Neuronal stem cell (in vitro differentiated cells): ENCODE results near the gene RAD51B.

Experiments
- DNase-seq: peaks from one replicate; pipeline ENCODE4 v3.0.0-alpha.2; 2013; ENCODE audit warnings: low spot score
- H2AFZ ChIP-seq: one replicate; pipeline ENCODE4 v1.6.1; 2013; ENCODE audit warnings: mild to moderate bottlenecking, low read length, inconsistent platforms
- H2AK5ac ChIP-seq: 2 replicates; pipeline ENCODE4 v1.6.1; 2013; ENCODE audit warnings: low read depth, mild to moderate bottlenecking, inconsistent platforms, low read length, moderate library complexity, mixed read lengths
- H2BK120ac ChIP-seq: 2 replicates; pipeline ENCODE4 v1.6.1; 2013; ENCODE audit warnings: low read depth, mild to moderate bottlenecking, inconsistent platforms, low read length, moderate library complexity, mixed read lengths
- H2BK12ac ChIP-seq: one replicate; pipeline ENCODE4 v1.6.1; 2013; ENCODE audit warnings: low read length, inconsistent platforms
- H2BK15ac ChIP-seq: 2 replicates; pipeline ENCODE4 v1.6.1; 2013; ENCODE audit warnings: mild to moderate bottlenecking, low read length, inconsistent platforms, mixed read lengths
- H2BK5ac ChIP-seq: one replicate; pipeline ENCODE4 v1.6.1; 2013; ENCODE audit warnings: inconsistent platforms, mild to moderate bottlenecking, low read length, moderate library complexity
- H3K14ac ChIP-seq: one replicate; pipeline ENCODE4 v1.6.1; 2013; ENCODE audit warnings: low read length, inconsistent platforms
- H3K18ac ChIP-seq: 2 replicates; pipeline ENCODE4 v1.6.1; 2013; ENCODE audit warnings: low read length, inconsistent platforms
- H3K23ac ChIP-seq: 2 replicates; pipeline ENCODE4 v1.6.1; 2013; ENCODE audit warnings: low read depth, mild to moderate bottlenecking, mixed read lengths, low read length, inconsistent platforms; ENCODE audit not compliant: poor library complexity
- H3K27ac ChIP-seq: replicated peaks from 3 replicates; pipeline ENCODE4 v1.5.1; 2013; ENCODE audit warnings: low read length, inconsistent platforms
- H3K27me3 ChIP-seq, 3 experiments: 2 replicates each; pipeline ENCODE4 v1.6.1; 2013; ENCODE audit warnings: low read length in 3 of 3, mild to moderate bottlenecking in 2 of 3, inconsistent platforms in 1 of 3, low read depth in 1 of 3, mixed read lengths in 1 of 3, moderate library complexity in 1 of 3; ENCODE audit not compliant: control insufficient read depth in 3 of 3, insufficient read depth in 3 of 3
- H3K36me3 ChIP-seq, 2 donors: replicated peaks in 1 of 2; 2 replicates each; pipeline ENCODE4 v1.6.1; 2013; ENCODE audit warnings: low read length in 2 of 2; ENCODE audit not compliant: control insufficient read depth in 2 of 2, insufficient read depth in 2 of 2
- H3K4ac ChIP-seq: 2 replicates; pipeline ENCODE4 v1.6.1; 2013; ENCODE audit warnings: inconsistent platforms, mild to moderate bottlenecking, low read length, moderate library complexity
- H3K4me1 ChIP-seq, 2 donors: 1 replicate in 1 of 2; 2 replicates in 1 of 2; pipeline ENCODE4 v1.6.1; 2013; ENCODE audit warnings: low read length in 2 of 2, low read depth in 1 of 2; ENCODE audit not compliant: control insufficient read depth in 2 of 2, insufficient read depth in 1 of 2
- H3K4me2 ChIP-seq: one replicate; pipeline ENCODE4 v1.6.1; 2013; ENCODE audit warnings: mild to moderate bottlenecking, low read length, inconsistent platforms; ENCODE audit not compliant: insufficient read depth, poor library complexity, severe bottlenecking
- H3K4me3 ChIP-seq, 2 donors: 2 replicates each; pipeline ENCODE4 v1.5.1; 2013; ENCODE audit warnings: low read length in 2 of 2, mild to moderate bottlenecking in 2 of 2, inconsistent platforms in 1 of 2, moderate library complexity in 1 of 2
- H3K79me1 ChIP-seq: one replicate; pipeline ENCODE4 v1.6.1; 2013; ENCODE audit warnings: low read depth, mild to moderate bottlenecking, inconsistent platforms, low read length, moderate library complexity
- H3K9ac ChIP-seq: one replicate; pipeline ENCODE4 v1.6.1; 2013; ENCODE audit warnings: mild to moderate bottlenecking, low read depth, low read length, inconsistent platforms; ENCODE audit not compliant: poor library complexity
- H3K9me3 ChIP-seq, 2 donors: replicated peaks in 1 of 2; 2 replicates each; pipeline versions ENCODE3 to v1.6.1; 2013; ENCODE audit warnings: low read length in 2 of 2, mild to moderate bottlenecking in 2 of 2, inconsistent platforms in 1 of 2, low read depth in 1 of 2, mixed read lengths in 1 of 2, moderate library complexity in 1 of 2; ENCODE audit not compliant: control insufficient read depth in 2 of 2, insufficient read depth in 1 of 2
- H4K8ac ChIP-seq: one replicate; pipeline ENCODE4 v1.6.1; 2013; ENCODE audit warnings: low read depth, mild to moderate bottlenecking, inconsistent platforms, low read length, moderate library complexity
- H4K91ac ChIP-seq: one replicate; pipeline ENCODE4 v1.6.1; 2013; ENCODE audit warnings: low read length, low read depth, mild to moderate bottlenecking, inconsistent platforms; ENCODE audit not compliant: poor library complexity
- WGBS, 2 donors: extraction: QIAGEN DNeasy Blood & Tissue Kit; methylation state at CpG; one replicate each; pipeline ENCODE4 v1.1.7; 2013; ENCODE audit warnings: missing lambda C conversion rate in 2 of 2, mixed read lengths in 1 of 2; ENCODE audit not compliant: insufficient read length in 2 of 2, insufficient replicate concordance in 1 of 2; ENCODE audit errors: extremely low coverage in 2 of 2; 5-methylcytosine and 5-hydroxymethylcytosine counted together

RAD51B gene

GRCh38 chr14:68375376-68375775 is 555.8 kb downstream of the RAD51B start:
- H3K4me1 ChIP-seq = peaks cover 10% of the 10 kb centered on the region in 2 donors
- H2AK5ac ChIP-seq = no peak overlapping the region
- H3K36me3 ChIP-seq = no peaks in the 10 kb centered on the region
- H3K9ac ChIP-seq = no peak overlapping the region
- H3K23ac ChIP-seq = no peak overlapping the region
- no peak overlapping the region for H4K8ac ChIP-seq
- no peak overlapping the region for H2AFZ ChIP-seq
- no peak overlapping the region for H3K14ac ChIP-seq
- no peaks in the 10 kb centered on the region for H3K27me3 ChIP-seq
- no peak overlapping the region for H2BK5ac ChIP-seq
- H3K27ac ChIP-seq = no peak overlapping the region
- H3K9me3 ChIP-seq = no peaks in the 10 kb centered on the region
- DNase-seq = no peak
- WGBS, 2 donors = no CpG with 5 or more reads among the region's 4 CpGs
- no peak overlapping the region for H2BK15ac ChIP-seq
- H3K79me1 ChIP-seq = no peaks in the 10 kb centered on the region
- H3K4ac ChIP-seq = no peak overlapping the region
- H2BK120ac ChIP-seq = no peak overlapping the region
- H3K4me3 ChIP-seq = no peak overlapping the region
- H2BK12ac ChIP-seq = no peak overlapping the region
- H4K91ac ChIP-seq = no peak overlapping the region
- H3K18ac ChIP-seq = no peak overlapping the region
- H3K4me2 ChIP-seq = no peak overlapping the region

GRCh38 chr14:68376067-68376779 is 556.6 kb downstream of the RAD51B start:
- no CpG with 5 or more reads among the region's 2 CpGs for WGBS, 2 donors
- Histone ChIP-seq H2AK5ac (no peak overlapping the region), H3K4me1 (peaks cover 10% of the 10 kb centered on the region in 2 donors), H2BK5ac (no peak overlapping the region), H3K9ac (no peak overlapping the region), H3K9me3 (no peaks in the 10 kb centered on the region), H2BK12ac (no peak overlapping the region), H2AFZ (no peak overlapping the region), H3K4me2 (no peak overlapping the region), H3K4me3 (no peak overlapping the region), H4K91ac (no peak overlapping the region), H3K27me3 (no peaks in the 10 kb centered on the region), H3K27ac (no peak overlapping the region), H2BK120ac (no peak overlapping the region), H3K14ac (no peak overlapping the region), H2BK15ac (no peak overlapping the region), H3K23ac (no peak overlapping the region), H3K36me3 (no peaks in the 10 kb centered on the region), H3K18ac (no peak overlapping the region), H4K8ac (no peak overlapping the region), H3K79me1 (no peaks in the 10 kb centered on the region), H3K4ac (no peak overlapping the region)
- DNase-seq = no peak

GRCh38 chr14:68377006-68377405 is 557.4 kb downstream of the RAD51B start:
- H2BK12ac ChIP-seq = no peak overlapping the region
- H3K9me3 ChIP-seq = no peaks in the 10 kb centered on the region
- H3K9ac ChIP-seq = no peak overlapping the region
- peaks cover 8 to 9% of the 10 kb centered on the region in 2 donors for H3K4me1 ChIP-seq
- no peaks in the 10 kb centered on the region for H3K79me1 ChIP-seq
- no peak for DNase-seq
- WGBS, 2 donors = no CpG with 5 or more reads among the region's 1 CpG
- no peak overlapping the region for H3K4me2 ChIP-seq
- H3K14ac ChIP-seq = no peak overlapping the region
- H4K91ac ChIP-seq = no peak overlapping the region
- peak overlapping the region; percentile 18 for H3K27ac ChIP-seq
- H2AFZ ChIP-seq = no peak overlapping the region
- H3K23ac ChIP-seq = no peak overlapping the region
- no peak overlapping the region for H4K8ac ChIP-seq
- no peak overlapping the region for H2BK15ac ChIP-seq
- no peak overlapping the region for H2BK5ac ChIP-seq
- no peak overlapping the region for H3K4ac ChIP-seq
- no peak overlapping the region for H2BK120ac ChIP-seq
- no peak overlapping the region for H3K4me3 ChIP-seq
- no peak overlapping the region for H3K18ac ChIP-seq
- H3K36me3 ChIP-seq = no peaks in the 10 kb centered on the region
- H3K27me3 ChIP-seq = no peaks in the 10 kb centered on the region
- H2AK5ac ChIP-seq = no peak overlapping the region

- H2BK12ac ChIP-seq = no peak overlapping the region
- H2BK5ac ChIP-seq = no peak overlapping the region
- peak overlapping the region; percentile 21 for H2AFZ ChIP-seq
- no peak overlapping the region for H2BK120ac ChIP-seq
- H3K36me3 ChIP-seq = no peaks in the 10 kb centered on the region
- H3K18ac ChIP-seq = no peak overlapping the region
- H4K8ac ChIP-seq = no peak overlapping the region
- no peak overlapping the region for H3K4ac ChIP-seq
- no peak overlapping the region for H3K4me3 ChIP-seq
- H3K9me3 ChIP-seq = no peaks in the 10 kb centered on the region
- no peak overlapping the region for H3K14ac ChIP-seq
- H3K27me3 ChIP-seq = no peaks in the 10 kb centered on the region
- no peak overlapping the region for H4K91ac ChIP-seq
- peak overlapping the region; percentile 18 for H3K27ac ChIP-seq
- H3K4me2 ChIP-seq = no peak overlapping the region
- peaks cover 6 to 7% of the 10 kb centered on the region in 2 donors for H3K4me1 ChIP-seq
- no peak overlapping the region for H2BK15ac ChIP-seq
- no peak overlapping the region for H2AK5ac ChIP-seq
- DNase-seq = no peak
- no peak overlapping the region for H3K9ac ChIP-seq
- WGBS, 2 donors = no CpG with 5 or more reads among the region's 8 CpGs
- no peaks in the 10 kb centered on the region for H3K79me1 ChIP-seq
- H3K23ac ChIP-seq = no peak overlapping the region
Observed at GRCh38 chr14:68377459-68377858, 557.9 kb downstream of the RAD51B start.
